ENCODE measurements around the gene CACNA2D1.

Gene CACNA2D1

DNA sequence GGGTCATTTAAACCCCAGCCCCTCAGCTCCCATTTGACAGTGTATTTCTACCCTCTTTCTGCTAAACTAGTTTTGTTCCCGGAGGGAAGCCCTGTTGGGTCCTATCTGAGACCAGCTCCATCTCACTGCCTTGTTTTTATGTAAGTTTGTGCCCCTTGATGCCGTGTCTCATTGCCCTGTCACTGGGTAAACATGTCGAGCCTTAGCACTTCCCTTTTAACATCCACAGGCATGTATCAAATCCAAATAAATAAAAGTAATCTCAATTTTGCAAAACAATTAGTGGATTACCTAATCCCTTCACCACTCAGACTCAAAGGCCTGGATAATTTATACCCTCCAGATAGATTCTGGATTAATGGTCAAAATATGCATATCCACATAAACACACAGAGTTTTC lies 115.7 kb downstream of the CACNA2D1 start:
- no peak overlapping the region for H3K4me3 ChIP-seq (replicated peaks; ENCODE audit: low read depth, low read length)
- TF ChIP-seq, protein P1, sequence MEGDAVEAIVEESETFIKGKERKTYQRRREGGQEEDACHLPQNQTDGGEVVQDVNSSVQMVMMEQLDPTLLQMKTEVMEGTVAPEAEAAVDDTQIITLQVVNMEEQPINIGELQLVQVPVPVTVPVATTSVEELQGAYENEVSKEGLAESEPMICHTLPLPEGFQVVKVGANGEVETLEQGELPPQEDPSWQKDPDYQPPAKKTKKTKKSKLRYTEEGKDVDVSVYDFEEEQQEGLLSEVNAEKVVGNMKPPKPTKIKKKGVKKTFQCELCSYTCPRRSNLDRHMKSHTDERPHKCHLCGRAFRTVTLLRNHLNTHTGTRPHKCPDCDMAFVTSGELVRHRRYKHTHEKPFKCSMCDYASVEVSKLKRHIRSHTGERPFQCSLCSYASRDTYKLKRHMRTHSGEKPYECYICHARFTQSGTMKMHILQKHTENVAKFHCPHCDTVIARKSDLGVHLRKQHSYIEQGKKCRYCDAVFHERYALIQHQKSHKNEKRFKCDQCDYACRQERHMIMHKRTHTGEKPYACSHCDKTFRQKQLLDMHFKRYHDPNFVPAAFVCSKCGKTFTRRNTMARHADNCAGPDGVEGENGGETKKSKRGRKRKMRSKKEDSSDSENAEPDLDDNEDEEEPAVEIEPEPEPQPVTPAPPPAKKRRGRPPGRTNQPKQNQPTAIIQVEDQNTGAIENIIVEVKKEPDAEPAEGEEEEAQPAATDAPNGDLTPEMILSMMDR (IDR thresholded peaks at IDR 0.05; ENCODE audit: low read depth, low read length, missing control alignments), result no peak
- no peak for DNase-seq (ENCODE audit: extremely low read depth, low read depth)

- TF ChIP-seq, protein P1 (IDR thresholded peaks at IDR 0.05; ENCODE audit: low read depth, low read length, missing control alignments), result no peak
- DNase-seq (ENCODE audit: extremely low read depth, low read depth), result no peak
- H3K4me3 ChIP-seq (replicated peaks; ENCODE audit: low read depth, low read length), result no peak overlapping the region
These were observed 118.2 kb downstream of the CACNA2D1 start for GRCh38 chr7:82325416-82325815.

- no peak for DNase-seq (ENCODE audit: extremely low read depth, low read depth)
- TF ChIP-seq, protein P1 (IDR thresholded peaks at IDR 0.05; ENCODE audit: low read depth, low read length, missing control alignments), result no peak
- no peak overlapping the region for H3K4me3 ChIP-seq (replicated peaks; ENCODE audit: low read depth, low read length)
These were observed 119.8 kb downstream of the CACNA2D1 start for GRCh38 chr7:82323806-82324205.

- H3K4me3 ChIP-seq (replicated peaks; ENCODE audit: low read depth, low read length), result no peak overlapping the region
- TF ChIP-seq, protein P1 (IDR thresholded peaks at IDR 0.05; ENCODE audit: low read depth, low read length, missing control alignments), result no peak
- peak; percentile 87 for DNase-seq (ENCODE audit: extremely low read depth, low read depth)
These were observed 123.9 kb downstream of the CACNA2D1 start for GRCh38 chr7:82319674-82320118.

DNA sequence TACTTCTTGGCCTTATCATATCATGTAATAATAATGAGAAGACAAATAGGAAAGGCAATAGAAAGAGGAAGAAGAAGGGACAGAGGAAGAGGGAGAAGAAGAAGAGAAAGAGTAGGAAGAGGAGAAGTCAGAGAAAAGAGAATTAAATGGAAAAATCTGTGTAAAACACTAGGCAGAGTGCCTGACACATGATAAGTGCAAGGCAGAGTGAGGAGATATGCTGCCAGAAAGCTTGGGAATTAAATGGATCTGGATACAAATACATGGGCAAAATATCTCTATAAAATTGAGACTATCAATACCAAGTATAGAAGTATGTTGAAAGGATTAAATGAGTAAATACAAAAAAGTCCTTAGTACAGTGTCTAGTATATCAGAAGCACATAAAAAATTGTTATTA lies 124.8 kb downstream of the CACNA2D1 start:
- TF ChIP-seq, protein P1 (IDR thresholded peaks at IDR 0.05; ENCODE audit: low read depth, low read length, missing control alignments), result no peak
- DNase-seq (ENCODE audit: extremely low read depth, low read depth), result no peak
- no peak overlapping the region for H3K4me3 ChIP-seq (replicated peaks; ENCODE audit: low read depth, low read length)

DNA sequence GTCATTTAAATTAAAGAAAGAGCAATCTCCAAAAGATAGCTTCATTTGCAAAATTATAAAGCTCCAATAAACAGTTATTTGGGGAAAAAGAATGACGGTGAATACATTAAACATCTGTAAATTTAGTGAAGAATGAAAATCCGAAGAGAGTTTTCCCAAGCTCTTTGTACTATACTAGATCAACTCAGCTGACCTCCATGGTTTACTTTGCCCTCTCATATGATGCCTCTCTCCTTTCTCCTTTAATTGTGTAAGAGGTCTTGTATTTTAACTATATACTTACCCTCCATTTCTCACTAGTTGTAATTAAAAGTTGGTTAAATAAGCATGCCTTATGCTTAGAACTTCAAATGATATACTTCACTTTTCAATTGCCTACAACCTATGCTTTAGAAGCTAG lies 125.8 kb downstream of the CACNA2D1 start:
- DNase-seq (ENCODE audit: extremely low read depth, low read depth), result no peak
- H3K4me3 ChIP-seq (replicated peaks; ENCODE audit: low read depth, low read length), result no peak overlapping the region
- TF ChIP-seq, protein P1 (IDR thresholded peaks at IDR 0.05; ENCODE audit: low read depth, low read length, missing control alignments), result no peak

DNA sequence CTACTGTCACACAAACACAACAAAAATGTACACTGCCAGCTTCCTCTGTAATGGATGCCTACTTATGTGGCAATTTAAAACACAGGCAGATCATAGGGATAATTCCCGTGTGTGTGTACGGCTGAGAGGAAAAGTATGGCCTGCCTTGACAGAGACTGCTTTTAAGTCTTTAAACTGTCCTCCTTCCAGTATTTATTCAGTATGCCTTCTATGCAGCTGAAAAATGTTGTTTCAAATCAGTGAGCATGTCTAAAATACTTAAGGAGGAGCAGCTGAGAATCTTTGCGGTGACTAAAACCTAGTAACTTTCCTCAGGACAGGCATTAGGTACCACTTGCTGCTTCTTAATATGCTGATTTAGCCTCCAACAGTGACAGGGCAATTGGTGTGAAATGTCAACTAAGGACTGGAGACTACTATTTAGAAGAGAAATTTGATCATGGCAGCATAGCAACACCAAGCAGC lies 126.3 kb downstream of the CACNA2D1 start:
- H3K4me3 ChIP-seq (replicated peaks; ENCODE audit: low read depth, low read length), result no peak overlapping the region
- no peak for DNase-seq (ENCODE audit: extremely low read depth, low read depth)
- TF ChIP-seq, protein P1 (IDR thresholded peaks at IDR 0.05; ENCODE audit: low read depth, low read length, missing control alignments), result no peak
